GM12801 (cell line): ENCODE results near the gene NPC1L1.

ENCODE experiments used
- CTCF ChIP-seq: IDR thresholded peaks from one replicate; pipeline ENCODE4 v1.5.1; 2011; ENCODE audit warnings: control low read depth; ENCODE audit not compliant: insufficient read length; ENCODE audit errors: extremely low read depth

The NPC1L1 gene

DNA sequence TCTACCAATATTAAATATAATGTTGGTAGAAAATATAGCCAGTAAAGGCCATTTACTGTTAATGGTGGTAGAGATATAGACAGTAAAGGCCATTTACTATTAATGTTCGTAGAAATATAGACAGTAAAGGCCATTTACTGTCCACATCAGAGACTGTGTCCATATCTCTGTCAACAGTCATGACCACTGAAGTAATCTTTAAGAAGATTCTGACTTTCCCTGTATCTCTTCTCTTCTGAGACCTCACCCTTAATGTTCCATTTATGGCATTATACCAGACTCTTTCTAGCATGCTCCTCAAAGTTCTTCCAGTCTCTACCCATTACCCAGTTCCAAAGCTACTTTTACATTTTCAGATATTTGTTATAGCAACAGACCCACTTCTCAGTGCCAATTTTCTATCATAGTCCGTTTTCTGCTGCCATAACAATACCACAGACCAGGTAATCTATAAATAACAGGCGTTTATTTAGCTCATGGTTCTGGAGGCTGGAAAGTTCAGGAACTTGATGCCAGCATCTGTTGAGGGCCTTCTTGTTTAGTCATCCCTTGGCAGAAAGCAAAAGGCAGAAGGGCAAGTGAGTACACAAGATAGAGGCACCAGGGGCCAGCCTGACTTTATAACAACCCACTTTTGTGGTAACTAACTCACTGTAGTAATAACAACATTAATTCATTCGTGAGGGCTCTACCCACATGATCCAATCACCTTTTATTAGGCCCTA, 42.7 kb downstream of the NPC1L1 start:
- TF ChIP-seq CTCF, result no peak

GRCh38 chr7:44497155-44498027, 43.7 kb downstream of the NPC1L1 start:
- no peak for TF ChIP-seq CTCF

GRCh38 chr7:44496385-44496784, 44.7 kb downstream of the NPC1L1 start:
- TF ChIP-seq CTCF, result no peak

- TF ChIP-seq CTCF, result no peak
Measured at GRCh38 chr7:44494960-44495359, 46.2 kb downstream of the NPC1L1 start.

DNA sequence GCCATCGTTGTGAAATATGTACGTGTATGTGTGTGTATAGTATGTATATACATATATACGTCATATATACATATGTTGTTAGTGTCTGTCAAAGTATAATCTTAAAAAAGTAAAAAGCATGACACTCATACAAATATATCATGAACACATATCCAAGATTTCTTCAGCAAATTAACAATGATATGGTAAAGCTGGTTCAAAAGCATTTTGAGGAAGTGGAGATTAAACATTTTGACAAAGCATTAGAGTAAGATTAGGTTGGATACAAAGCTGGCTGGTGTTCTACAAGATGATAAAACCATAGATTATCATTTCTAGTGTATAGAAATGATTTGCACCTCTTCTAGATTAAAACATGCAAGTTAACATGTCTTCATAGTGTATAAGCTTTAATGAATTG, 49.9 kb downstream of the NPC1L1 start:
- no peak for TF ChIP-seq CTCF

DNA sequence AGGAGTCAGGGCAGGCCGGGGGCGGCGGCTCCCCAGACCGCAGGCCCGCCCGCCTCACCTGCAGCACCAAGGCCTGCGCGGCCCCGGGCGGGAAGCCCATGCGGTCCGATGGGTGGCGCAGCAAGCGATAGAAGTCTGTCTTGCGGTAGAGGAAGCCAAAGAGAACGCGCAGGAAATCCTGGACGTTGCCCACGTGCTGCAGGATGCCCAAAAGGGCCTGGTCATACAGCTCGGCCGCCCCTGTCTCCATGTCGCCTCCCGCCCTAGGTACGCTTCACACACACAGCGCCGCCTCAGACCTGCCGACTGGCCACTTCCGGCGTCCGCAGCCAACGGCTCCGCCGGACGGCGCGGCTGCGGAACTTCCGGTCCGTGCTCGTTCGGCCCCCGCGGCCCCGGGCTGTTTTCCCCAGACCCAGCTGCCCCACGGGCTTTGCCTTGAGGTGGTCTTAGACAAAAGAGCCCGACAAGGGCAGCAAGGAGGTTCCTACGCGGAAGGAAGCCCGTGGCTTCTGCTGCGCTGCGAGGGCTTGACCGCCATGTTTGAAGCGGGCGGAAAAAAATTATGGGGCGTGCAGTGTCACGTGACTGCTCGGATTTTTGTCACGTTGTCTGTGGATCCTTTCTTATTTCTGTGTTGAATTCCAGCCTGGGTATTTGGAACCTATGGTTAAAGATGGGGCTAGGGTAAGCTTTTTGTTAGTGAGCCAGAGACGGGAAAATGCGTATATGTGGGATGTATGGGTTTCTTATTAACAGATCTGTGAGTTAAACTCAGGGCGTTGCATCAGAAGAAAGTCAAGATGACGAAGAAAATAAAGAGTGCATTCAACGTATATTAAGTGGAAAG, 50.6 kb downstream of the NPC1L1 start, which contains the start of gene NUDCD3:
Gene NUDCD3 (minus strand): TSS at position 308 of the 850 bp plus-strand sequence. CDS start 58 bp downstream, at position 250.
- no peak for TF ChIP-seq CTCF

GRCh38 chr7:44489955-44490350, 51.2 kb downstream of the NPC1L1 start:
- no peak for TF ChIP-seq CTCF
